Stimulated activated CD4-positive, alpha-beta T cell treated with anti-CD3 and anti-CD28 coated beads, Interleukin-12 subunit alpha, Interleukin-12 subunit beta, amount 100 ng/mL, for 4 hours (primary cell): Measurements from ENCODE around the gene USP9X.
"Not testable (repeated sequence)": the region's sequence is repeated elsewhere in the genome, so short reads cannot be mapped to it uniquely, and the experiment has no call there.

Experiments
- DNase-seq: peaks from one replicate; pipeline ENCODE4 v3.0.0-alpha.2; 2020

Gene USP9X

DNA sequence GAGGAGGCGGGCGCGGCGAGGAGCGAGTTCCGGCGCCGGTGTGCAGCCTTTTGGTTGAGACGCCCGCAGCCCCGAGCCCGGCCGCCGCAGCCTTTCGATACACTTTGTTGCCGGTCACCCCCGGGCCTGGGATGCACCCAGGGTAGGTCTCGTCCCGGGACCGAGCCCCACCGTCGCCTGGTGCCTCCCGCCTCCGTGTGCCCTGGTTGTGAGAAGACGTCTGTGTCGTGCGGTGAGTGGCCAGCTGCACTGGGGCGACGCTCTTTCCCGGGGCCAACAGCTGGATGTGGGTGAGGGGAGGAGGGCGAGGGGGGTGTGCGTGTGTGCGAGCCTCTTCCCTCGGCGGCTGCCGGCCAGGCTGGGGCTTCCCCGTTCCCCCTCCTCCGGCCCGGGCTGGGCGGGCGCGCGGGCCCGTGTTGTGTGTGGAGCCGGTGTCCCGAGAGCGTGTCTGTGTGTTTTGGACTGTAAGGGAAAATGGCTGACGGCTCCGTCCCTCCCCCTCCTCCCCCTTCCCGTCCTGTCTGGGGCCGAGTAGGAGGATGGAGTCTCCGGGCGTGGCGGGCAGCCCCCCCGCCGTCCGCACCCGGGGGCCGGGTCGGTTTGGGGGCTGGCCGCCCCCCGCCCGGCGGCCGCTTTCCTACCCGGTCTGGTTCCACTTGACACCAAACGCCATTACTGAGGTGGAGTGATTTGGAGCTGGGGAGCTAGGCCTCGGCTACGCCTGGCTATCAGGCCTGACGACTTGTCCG, 807 bp downstream of the USP9X start:
- DNase-seq: peak; percentile 28

DNA sequence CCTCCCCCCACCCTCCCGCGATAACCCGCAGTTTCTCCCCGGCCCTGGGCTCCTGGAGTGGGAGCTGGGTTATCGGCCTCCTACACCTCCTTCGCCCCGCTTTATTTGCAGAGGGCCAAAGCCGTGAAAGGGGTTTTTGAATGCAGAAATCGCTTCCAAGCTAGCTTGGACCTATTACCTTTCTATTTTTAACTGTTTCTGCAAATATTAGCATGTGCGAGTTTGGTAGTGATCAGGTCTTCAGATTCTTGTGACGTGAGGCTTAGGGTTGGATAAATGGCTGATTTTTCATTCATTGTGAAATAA, 1.3 kb downstream of the USP9X start:
- no peak for DNase-seq

DNA sequence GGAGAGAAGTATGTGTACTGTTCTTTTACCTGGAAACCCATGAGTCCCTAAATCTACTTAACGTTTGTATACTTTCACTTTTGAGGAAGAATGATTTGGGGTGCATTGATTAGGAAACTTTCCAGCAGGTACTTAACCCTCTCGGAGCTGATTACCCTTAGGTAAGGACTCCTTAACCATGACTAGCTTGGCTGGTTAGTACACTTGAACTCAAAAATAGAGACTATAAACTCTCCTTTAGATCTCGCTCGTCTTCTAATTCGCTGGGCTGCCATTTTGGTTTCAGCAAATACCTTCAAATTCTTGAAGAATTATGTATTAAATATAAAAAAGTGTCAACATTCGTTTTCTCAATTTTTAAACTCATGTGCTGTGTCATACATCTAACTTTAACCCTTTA, 2.0 kb downstream of the USP9X start:
- DNase-seq: no peak

DNA sequence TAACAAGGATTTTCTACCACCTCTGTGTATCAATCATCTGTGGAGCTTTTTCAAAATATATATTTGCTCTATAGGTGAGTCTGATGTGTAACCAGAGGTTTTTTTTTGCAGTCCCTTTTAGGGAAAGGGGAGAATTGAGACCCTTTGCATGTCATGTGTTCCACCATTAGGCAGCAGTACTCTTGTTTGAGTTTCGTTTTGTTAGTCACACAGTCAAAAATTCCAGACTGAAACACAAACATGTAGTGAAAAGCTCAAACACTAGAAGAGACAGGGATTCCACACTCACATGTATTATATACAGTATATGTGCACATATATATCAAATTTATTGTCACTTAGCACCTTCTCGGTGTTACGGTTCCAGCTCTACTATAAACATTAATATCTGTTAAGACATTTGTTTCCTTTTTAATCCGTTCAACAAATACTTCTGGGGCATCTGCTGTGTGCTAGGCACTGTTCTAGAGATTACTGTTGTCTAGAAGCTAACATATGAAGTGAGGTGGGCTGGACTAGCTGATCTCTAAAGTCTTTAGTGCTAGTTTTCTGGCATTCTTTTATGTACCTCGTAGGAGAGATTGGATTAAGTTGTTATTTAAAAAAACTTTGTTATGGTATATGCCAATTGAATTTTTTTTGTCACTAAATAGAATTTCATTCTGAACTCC, 5.5 kb downstream of the USP9X start:
- DNase-seq: no peak

DNA sequence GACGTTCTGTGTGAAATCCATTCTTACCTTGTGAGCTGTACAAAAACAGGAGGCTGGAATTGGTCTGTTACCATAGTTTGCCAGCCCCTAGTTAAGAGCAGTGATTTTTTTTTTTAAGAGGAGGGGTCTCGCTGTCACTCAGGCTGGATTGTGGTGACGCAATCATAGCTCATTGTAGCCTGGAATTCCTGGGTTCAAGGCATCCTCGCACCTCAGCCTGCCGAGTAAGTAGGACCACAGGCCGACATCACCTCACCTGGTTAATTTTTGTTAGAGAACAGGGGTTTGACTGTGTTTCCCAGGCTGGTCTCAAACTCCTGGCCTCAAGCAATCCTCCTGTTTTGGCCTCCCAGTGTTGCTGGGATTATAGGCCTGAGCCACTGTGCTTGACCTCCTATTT, 7.5 kb downstream of the USP9X start:
- DNase-seq: no peak

DNA sequence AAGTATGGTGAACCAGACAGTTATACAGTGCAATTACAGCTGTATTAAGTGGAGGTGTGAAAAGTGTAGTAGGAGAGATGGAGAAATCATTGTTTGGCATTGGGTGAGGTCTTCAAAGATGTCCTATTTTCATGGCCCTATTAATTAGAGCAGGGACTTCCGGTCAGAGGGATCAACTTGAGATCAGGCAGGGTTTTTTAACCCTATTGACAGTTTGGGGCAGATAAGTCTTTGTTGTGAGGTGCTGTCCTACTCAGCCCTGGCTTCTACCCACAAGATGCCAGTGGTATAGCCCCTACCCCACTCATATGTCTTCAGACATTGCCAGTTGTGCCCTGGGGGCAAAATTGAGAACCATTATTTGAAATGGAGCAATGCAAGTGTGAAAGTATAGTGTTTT, 9.9 kb downstream of the USP9X start:
- no peak for DNase-seq

DNA sequence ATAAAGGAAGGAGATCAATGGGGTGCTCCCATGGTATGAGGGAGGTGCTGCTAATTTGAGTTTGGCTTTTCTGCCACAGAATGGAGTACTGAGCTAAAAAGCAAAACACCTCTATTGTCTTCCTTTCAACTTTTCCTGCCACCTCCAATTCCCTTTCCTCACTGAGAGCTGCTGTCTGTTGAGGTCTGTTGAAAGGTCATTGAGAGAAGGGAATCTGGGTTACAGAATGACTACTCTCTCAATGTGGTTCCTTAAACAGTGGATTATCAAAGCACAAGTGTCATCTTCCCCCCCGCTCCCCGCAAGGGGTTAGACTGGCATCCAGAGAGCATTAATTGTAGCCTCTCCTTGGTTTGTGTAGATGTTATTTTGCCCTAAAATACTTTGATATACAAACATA, 10.7 kb downstream of the USP9X start:
- DNase-seq: no peak

DNA sequence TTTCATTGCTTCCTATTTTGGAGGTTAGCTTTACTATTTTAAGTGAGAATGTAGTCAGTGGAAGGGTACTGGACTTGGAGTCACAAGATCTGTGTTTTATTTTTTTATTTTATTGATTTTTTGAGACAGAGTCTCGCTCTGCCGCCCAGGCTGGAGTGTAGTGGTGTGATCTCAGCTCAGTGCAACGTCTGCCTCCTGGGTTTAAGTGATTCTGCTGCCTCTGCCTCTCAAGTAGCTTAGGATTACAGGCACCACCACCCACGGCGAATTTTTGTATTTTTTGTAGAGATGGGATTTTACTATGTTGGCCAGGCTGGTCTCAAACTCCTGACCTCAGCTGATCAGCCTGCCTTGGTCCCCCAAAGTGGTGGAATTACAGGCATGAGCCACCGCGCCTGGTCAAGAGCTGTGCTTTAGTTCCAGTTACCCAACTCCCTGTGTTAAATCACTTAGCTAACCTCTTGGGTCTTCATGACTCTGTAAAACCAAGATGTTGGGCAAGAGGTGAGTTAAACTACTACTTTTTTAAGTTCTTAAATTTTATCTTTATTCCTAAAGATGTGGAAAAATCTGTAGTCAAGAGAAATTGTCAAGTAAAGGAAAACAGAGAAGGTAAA, 11.2 kb downstream of the USP9X start:
- DNase-seq: no peak

DNA sequence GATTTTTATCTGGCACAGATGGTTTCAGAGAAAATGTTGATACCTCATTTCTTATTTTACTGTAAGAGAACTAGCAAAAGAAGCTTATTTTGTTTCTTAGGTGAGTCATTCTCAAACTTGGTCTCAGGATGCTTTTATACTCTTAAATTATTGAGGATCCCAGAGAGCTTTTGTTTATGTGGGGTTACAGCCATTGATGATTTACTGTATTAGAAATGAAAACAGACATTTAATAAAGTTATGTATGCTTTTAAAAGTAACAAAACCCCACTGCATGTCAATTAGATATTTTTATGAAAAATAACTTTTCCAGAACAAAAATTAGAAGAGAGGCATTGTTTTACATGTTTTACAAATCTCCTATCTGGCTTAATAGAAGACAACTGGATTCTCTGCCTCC, 12.1 kb downstream of the USP9X start:
- DNase-seq: no peak

DNA sequence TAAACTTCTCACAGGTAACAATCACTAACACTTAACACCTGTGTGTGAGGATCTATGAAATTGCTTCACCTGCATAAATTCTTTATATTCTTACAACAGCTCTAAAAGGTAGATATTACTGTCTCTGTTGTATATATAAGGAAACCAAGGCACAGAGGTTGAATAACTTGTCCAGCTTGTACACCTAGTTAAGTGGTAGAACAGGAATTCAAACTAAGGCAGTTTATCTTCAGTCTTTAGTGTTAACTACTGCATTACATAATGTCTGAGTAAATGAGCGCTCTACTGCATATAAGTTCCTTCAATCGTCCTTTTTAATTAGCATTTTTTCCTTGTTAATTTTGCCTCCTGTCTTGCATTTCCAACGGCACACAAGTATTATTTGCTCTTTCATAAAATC, 15.0 kb downstream of the USP9X start:
- DNase-seq: no peak

DNA sequence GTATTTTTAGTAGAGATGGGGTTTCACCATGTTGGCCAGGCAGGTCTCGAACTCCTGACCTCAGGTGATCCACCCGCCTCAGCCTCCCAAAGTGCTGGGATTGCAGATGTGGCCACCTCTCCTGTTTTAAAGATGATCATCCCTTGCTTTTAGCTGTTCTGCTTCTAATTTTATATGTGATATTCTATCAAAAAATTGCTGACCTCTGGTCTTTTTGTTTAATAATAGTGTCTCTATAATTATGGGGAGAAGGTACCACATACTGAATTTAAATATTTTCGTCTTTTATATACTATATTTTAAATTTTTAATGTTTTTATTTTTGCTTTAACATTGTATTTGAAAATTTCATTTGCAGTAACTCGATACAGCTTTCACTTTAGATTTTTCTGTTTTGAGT, 15.6 kb downstream of the USP9X start:
- no peak for DNase-seq

DNA sequence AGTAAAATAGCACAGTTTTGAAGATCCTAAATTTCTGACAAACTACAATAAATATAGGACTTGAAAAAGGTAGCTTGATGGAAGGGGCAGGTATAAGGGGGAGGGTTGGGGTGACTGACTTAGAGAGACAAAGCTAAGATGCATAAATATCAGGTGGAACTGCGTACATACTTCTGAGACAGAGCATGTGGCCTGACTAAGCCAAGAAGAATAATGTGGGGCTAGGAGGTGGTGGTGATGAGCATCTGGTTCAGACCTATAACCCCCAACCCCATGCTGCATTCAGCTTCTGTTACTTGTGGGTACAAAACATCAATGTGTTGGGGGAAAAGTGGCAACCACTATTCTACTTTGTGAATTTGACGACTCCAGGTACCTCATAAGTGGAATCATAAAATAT, 19.8 kb downstream of the USP9X start:
- DNase-seq: no peak

DNA sequence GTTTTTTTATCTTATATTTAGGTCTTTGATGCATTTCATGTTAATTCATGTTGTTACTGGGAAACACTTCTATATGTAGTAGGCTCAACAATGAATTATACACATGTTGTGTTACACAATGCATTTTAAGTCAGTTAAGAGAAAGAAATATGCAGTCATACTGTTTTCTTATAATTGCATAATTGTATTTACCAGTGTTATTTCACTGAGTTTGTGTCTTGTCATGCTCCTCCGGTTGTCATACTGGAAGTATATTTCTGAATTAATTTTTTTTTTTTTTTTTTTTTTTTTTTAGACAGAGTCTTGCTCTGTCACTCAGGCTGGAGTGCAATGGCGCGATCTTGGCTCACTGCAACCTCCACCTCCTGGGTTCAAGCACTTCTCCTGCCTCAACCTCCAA, 21.0 kb downstream of the USP9X start:
- DNase-seq: not testable (repeated sequence)

DNA sequence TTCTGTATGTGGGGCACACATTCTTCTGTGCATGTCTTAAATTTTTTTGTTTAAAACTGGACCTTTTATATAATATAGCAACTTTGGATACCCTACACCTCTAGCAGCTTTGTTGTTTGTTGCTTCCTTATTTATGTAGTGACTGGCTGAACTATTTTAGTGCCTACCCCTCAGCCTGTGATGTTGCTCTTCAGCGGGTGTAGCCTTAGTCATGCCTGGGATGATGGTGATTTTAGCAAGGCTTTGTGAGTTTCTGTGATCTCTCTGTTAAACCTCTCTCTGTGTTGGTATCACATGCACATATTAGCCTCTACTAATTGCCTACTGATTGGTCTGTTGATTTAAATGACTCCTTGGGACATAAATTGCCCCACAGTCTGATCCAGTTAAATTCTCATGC, 22.8 kb downstream of the USP9X start:
- no peak for DNase-seq

DNA sequence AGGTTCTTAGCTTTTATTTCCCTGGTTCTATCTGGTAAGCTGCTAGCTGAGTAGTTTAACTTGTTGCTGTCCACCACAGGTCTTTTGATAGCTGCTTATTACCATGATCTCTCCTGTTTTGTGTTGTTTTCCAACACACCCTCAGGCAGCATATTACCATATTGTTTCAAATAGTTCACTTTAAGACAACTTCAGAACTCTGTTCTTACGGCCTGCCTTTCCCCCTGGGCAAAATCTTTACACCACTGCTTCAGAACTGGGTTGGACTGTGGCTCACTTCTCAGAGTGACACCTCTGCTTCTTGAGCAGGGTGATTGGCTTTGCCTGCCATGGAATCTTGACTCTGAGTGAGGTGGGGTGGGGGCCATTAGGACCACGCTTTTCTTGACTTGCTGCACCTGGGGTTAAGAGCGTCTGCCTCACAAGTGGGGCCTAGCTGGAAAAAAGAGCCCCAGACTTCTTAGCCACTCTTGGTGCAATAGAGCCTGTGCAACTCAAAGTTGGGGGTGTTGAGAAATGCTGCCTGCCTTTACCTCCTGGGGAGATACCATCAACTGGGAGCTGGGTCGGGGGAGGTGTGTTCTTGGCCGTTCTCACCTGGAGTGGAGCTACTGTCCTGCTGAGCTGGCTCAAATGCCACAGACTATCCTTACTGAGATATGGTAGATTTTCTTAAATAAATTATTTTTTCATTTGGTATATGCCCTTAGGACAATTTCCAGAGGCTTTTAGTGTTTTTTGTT, 23.4 kb downstream of the USP9X start:
- no peak for DNase-seq

DNA sequence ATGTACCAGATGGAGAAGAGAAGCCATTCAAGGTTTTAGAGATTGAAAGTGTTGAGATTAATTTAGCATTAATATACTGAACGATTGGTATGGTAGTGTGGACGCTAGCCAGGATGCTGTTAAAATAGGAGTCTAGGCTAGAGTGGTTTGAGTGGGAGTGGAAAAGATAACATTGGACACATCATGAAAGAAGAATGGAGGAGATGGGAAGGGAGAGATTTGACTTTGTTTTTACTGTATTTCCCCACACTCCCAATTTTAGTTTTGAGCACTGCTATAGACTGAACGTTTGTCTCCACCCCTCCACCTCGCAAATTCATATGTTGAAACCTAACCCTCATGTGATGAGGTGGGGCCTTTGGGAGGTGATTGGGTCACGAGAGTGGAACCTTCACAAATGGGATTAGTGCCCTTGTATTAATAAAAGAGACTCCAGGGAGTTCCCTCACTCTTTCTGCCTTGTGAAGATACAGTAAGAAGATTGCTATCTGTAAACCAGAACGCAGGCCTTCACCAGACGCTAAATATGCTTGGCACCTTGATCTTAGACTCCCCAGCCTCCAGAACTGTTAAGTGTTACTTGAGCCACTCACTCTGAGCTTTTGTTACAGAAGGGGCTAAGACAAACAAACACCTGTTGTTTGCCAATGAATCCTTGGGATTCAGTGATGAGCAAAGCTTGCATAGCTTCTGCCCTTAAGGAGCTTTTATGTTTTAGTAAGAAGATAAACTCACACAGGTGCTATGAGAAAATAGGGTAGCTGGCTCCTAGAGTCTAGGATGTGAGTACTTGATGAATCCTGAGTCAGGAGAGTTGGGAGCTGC, 25.8 kb downstream of the USP9X start:
- no peak for DNase-seq

DNA sequence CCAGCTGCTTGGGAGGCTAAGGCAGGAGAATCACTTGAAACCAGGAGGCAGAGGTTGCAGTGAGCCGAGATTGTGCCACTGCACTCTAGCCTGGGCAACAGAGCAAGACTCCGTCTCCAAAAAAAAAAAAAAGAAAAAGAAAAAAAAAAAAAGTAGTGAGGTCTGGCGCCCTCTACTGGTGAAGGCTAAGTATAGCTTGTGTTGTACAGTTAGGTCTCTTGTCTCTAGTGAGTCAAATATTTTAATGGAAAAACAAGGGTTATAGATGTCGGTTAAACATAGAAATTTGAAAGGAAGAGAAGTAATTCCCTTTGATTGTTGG, 29.8 kb downstream of the USP9X start:
- DNase-seq: peak; percentile 6

DNA sequence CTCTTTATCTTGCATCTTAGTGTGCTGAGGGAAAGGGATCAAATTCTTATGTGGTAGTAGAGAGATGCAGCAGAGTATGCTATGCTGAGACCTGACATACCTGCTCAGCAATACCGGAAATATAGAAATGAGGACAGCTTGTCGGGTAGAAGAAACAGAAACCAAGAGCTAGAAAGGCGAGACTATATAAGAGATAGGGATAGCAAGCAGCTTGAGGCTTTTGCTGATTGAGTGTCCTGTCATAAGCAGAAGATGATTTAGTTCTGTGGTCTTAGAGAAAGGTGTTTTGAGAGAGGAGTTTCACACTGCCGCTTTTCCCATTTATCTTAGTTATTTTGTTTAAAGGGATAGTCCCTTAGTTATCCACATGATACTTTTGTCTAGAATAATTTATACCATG, 31.7 kb downstream of the USP9X start:
- DNase-seq: no peak

DNA sequence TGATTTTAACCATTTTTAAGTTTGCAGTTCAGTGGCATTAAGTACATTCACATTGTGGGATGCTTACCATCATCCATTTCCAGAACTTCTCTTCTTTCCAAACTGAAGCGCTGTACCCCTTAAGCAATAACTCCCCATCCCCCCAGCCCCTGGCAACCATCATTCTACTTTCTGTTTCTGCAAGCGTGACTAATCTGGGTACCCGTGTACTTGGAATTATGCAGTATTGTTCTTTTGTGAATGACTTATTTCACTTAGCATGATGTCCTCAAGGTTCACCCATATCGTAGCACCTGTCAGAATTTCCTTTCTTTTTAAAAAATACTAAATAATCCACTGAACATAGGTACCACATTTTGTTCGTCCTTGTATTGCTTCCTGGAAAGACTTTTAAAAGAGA, 32.9 kb downstream of the USP9X start:
- peak; percentile 6 for DNase-seq

DNA sequence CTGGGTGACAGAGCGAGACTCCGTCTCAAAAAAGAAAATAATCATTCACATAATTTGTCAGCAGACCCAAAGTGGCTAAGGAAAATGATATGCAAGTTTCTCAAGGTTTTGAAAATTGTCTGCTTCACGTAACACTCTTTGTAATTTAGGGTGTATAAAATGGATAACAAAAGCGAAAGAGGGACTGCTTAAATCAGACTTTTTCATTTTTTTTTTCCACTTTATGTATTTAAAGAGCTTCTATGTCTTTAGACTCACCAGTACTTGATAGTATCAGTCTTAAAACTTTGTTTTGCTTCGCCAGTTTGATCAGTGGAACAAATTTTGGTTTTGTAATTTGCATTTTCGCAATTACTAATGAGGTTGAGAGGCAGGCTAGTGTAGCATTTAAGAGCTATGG, 34.6 kb downstream of the USP9X start:
- DNase-seq: no peak

DNA sequence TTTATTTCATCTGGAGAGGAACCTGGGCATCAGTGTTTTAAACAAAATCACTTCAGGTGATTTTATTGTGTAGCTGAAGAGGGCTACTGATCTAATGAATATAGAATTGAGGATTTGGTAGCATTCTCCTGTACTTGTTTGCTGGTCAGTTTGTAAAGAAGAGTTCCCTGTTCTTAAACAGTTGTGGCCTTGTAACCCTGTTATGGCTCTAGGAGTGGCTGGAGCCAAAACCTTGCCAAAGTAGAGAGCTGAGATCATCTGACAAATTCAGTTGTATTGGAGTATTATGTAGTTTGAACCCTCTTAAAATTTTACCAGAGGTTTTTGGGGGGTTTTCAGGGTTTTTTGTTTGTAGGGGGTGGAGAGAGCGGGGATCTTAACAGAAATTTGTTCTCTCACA, 36.5 kb downstream of the USP9X start:
- no peak for DNase-seq

DNA sequence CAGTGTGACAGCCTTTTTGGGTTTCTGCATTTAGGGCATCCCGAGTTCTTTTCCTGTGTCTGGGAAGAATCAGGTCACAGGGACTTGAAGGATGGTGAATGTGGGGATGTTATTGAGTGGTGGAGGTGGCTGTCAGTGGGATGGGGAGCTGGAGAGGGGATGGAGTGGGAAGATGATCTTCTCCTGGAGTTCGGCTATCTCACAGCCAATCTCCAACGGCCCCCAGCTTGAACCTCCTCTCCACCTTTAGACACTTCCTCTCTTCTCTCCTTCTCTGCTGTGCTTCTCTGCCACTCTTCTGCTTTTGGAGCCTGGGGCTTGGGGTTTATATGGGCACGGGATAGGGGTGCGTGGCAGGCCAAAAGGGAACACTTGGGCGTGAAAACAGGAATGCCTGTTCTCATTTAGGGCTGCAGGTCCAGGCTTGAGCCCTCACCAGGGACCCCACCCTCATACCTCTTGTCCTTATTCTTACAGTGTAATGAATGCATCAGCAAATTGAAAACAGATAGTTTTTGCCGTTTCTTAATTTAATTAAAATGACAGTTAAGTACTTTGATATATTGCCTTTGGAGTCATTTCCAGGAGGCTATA, 37.5 kb downstream of the USP9X start:
- DNase-seq: no peak
